GM15510 (cell line): ENCODE data around the gene MT1X.

Source experiments
- POLR2A ChIP-seq: IDR thresholded peaks from 3 replicates; pipeline ENCODE4 v1.6.1; 2011; ENCODE audit warnings: borderline replicate concordance; ENCODE audit not compliant: insufficient read length; ENCODE audit errors: extremely low read depth

MT1X gene

GRCh38 chr16:56669840-56670619 is 12.2 kb upstream of the MT1X start:
- TF ChIP-seq POLR2A, result no peak

- no peak for TF ChIP-seq POLR2A
Measured at GRCh38 chr16:56670620-56670934, 11.7 kb upstream of the MT1X start.

GRCh38 chr16:56672761-56673536 is 9.3 kb upstream of the MT1X start:
- no peak for TF ChIP-seq POLR2A

- no peak for TF ChIP-seq POLR2A
Measured at GRCh38 chr16:56673921-56674320, 8.3 kb upstream of the MT1X start.

- TF ChIP-seq POLR2A, result no peak
Measured at GRCh38 chr16:56675685-56676210, 6.5 kb upstream of the MT1X start.

- no peak for TF ChIP-seq POLR2A
Measured at GRCh38 chr16:56677474-56677873, 4.8 kb upstream of the MT1X start.

GRCh38 chr16:56679078-56679730 is 3.1 kb upstream of the MT1X start:
- TF ChIP-seq POLR2A, result no peak

GRCh38 chr16:56679818-56680217 is 2.5 kb upstream of the MT1X start:
- no peak for TF ChIP-seq POLR2A

GRCh38 chr16:56682703-56683397 is 580 bp downstream of the MT1X start:
- TF ChIP-seq POLR2A, result no peak

- TF ChIP-seq POLR2A, result no peak
Measured at GRCh38 chr16:56683424-56684172, 1.3 kb downstream of the MT1X start.

GRCh38 chr16:56684256-56684925 is 2.1 kb downstream of the MT1X start:
- no peak for TF ChIP-seq POLR2A

GRCh38 chr16:56684926-56685590 is 2.8 kb downstream of the MT1X start:
- no peak for TF ChIP-seq POLR2A

- no peak for TF ChIP-seq POLR2A
Measured at GRCh38 chr16:56686758-56687157, 4.5 kb downstream of the MT1X start.

- no peak for TF ChIP-seq POLR2A
Measured at GRCh38 chr16:56688762-56689161, 6.5 kb downstream of the MT1X start.

- no peak for TF ChIP-seq POLR2A
Measured at GRCh38 chr16:56689171-56689570, 6.9 kb downstream of the MT1X start.
